GM13976 (cell line): ENCODE data around the gene ACE2.

ENCODE experiments used
- DNase-seq: peaks from one replicate; pipeline ENCODE4 v3.0.0; 2012; ENCODE audit warnings: low spot score
- in situ Hi-C: fragments of 300-500 bp; cut with MboI; formaldehyde crosslinking; loops from one replicate; pipeline ENCODE4 v1.12.0; 2022; ENCODE audit warnings: low sequenced_read_pairs, mixed read lengths, inconsistent platforms; ENCODE audit not compliant: unreplicated experiment
- TF ChIP-seq, protein P1 (sequence below): IDR thresholded peaks from 2 replicates; pipeline ENCODE4 v1.5.1; 2012; ENCODE audit warnings: borderline replicate concordance, mild to moderate bottlenecking; ENCODE audit not compliant: insufficient read depth; ENCODE audit errors: extremely low read depth, missing control alignments, control extremely low read depth

The ACE2 gene

DNA sequence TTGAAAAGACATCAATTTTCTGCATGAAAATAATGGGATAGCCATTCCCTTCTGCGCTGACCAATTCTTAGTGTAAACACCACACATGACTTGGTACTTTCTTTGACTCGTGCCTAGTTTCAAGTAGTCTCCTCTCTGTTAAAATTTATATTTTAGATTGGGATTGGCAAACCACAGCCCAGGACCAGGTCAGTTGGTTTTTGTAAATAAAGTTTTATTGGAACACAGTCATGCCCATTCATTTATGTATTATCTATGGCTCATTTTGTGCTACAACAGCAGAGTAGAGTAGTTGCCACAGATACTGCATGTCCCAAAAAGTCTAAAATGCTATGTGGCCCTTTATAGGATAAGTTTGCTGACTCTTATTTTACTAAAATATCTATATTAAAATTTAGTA is 53.4 kb downstream of the ACE2 start:
- DNase-seq: no peak
- in situ Hi-C loops: no loop called here
- TF ChIP-seq, protein P1, sequence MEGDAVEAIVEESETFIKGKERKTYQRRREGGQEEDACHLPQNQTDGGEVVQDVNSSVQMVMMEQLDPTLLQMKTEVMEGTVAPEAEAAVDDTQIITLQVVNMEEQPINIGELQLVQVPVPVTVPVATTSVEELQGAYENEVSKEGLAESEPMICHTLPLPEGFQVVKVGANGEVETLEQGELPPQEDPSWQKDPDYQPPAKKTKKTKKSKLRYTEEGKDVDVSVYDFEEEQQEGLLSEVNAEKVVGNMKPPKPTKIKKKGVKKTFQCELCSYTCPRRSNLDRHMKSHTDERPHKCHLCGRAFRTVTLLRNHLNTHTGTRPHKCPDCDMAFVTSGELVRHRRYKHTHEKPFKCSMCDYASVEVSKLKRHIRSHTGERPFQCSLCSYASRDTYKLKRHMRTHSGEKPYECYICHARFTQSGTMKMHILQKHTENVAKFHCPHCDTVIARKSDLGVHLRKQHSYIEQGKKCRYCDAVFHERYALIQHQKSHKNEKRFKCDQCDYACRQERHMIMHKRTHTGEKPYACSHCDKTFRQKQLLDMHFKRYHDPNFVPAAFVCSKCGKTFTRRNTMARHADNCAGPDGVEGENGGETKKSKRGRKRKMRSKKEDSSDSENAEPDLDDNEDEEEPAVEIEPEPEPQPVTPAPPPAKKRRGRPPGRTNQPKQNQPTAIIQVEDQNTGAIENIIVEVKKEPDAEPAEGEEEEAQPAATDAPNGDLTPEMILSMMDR: no peak

DNA sequence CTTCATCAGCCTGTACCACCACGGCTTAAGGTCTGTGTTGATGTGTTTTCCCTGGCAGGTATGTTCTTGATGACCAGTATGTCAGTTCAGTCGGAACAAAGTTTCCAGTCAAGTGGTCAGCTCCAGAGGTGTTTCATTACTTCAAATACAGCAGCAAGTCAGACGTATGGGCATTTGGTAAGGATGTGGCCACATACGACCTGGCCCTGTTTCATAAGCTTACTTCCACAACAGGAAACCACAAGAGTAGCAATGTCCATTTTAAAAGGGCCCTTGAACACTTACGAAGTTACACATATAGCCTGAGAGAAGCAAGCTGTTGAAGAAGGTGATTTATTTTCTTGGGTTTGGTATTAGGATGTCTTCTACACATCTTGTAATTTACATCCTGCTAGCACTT is 54.0 kb downstream of the ACE2 start:
- TF ChIP-seq, protein P1: no peak
- in situ Hi-C loops: no loop called here
- DNase-seq: no peak

DNA sequence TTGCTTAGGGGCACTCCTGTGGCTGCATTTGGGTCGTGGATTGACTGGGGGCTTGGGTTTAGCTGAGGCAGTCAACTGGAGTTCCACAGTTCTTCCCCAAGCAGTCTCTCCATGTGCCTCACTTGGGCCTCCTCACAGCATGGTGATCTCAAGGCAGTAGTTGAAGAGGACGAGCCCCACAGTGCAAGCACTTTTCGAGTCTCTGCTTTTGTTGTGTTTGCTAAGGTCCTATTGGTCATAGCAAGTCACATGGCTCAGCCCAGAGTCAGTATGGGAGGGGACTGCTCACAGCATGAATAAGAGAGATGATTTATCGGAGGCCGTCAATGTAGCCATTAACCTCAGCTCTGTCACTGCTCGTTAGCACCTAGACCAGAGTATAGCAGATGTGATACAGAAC is 70.4 kb downstream of the ACE2 start:
- TF ChIP-seq, protein P1: no peak
- in situ Hi-C loops: no loop called here
- DNase-seq: no peak

DNA sequence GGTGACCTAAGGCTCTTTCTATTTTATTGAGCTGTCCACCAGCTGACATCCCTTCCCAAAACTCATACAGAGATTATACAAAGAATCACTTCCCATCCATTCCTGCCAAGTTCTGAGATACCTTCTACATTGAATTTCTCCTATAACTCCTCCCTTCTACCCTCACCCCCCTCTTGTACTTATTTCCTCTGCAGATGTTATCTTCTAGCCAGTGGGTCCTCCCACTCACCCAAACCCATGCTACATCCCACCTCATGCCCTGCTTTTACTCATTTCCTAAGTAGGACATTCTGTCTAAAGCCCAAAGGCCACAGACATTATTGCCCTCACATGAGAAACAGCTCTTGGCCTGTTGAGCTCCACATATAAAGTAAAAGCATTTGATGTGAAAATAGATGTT is 71.6 kb downstream of the ACE2 start:
- DNase-seq: no peak
- in situ Hi-C loops: no loop called here
- TF ChIP-seq, protein P1: no peak

DNA sequence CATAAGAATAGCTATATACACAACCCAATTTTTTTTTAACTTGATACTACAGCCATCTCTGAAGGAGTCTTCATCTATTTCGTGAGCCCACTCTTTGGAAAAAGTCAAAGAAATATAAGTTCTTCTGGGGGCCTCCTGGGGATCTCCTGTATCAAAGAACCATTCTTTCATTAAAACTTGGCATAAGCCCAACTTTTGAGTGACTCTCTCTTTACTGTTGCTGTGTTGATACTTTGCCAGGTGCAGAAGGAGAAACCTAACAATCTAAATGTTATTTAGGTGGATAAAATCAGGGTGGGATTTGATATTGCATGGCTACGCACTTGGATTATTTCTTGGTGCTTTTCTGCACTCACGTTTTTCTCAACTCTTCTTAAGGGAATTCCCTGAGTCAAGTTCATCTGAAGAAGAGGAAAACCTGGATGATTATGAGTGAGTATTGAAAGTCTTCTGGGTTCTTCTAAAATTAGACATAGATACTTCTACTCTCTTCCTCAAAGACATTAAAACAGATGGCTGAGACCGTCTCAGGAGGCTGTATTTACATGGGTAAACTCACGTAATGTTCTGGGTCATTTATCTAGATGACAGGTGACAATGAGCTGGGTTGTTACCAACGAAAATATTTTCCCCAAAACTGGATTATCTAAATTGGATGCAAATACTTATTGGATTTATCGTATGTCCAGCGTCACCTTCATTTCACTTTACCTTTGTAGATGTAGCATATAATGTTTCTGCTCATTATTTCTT is 74.9 kb downstream of the ACE2 start:
- no peak for DNase-seq
- TF ChIP-seq, protein P1: no peak
- in situ Hi-C loops: no loop called here

DNA sequence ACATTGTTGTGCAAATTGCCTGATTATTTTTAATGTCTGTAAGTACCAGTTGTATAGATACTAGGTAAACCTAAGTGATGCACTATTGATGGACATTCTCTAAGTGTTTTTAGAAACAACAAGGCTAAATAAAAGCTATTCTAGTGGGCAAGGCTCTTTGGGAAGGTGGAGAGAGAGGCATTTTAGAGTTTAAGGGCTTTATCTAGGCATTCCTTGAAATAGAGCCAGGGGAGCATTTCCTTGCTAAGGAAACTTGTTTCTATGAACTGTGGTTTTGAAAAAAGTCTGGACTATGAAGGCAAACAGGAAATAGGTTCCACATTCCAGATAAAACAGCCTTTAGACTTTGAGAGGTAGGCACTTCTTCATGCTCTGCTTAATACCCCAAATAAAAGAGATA is 76.3 kb downstream of the ACE2 start:
- TF ChIP-seq, protein P1: no peak
- DNase-seq: no peak
- in situ Hi-C loops: no loop called here
